Retina (tissue), 1 donor: ENCODE results near the gene GSK3A.
A peak's percentile ranks its signal among the peaks of the same experiment; 100 is the strongest.

Experiments used
- DNase-seq: peaks from one replicate; pipeline ENCODE4 v3.0.0-alpha.2; 2016

GSK3A gene

GRCh38 chr19:42280815-42281145 lies 38.4 kb upstream of the GSK3A start:
- no peak for DNase-seq

DNA sequence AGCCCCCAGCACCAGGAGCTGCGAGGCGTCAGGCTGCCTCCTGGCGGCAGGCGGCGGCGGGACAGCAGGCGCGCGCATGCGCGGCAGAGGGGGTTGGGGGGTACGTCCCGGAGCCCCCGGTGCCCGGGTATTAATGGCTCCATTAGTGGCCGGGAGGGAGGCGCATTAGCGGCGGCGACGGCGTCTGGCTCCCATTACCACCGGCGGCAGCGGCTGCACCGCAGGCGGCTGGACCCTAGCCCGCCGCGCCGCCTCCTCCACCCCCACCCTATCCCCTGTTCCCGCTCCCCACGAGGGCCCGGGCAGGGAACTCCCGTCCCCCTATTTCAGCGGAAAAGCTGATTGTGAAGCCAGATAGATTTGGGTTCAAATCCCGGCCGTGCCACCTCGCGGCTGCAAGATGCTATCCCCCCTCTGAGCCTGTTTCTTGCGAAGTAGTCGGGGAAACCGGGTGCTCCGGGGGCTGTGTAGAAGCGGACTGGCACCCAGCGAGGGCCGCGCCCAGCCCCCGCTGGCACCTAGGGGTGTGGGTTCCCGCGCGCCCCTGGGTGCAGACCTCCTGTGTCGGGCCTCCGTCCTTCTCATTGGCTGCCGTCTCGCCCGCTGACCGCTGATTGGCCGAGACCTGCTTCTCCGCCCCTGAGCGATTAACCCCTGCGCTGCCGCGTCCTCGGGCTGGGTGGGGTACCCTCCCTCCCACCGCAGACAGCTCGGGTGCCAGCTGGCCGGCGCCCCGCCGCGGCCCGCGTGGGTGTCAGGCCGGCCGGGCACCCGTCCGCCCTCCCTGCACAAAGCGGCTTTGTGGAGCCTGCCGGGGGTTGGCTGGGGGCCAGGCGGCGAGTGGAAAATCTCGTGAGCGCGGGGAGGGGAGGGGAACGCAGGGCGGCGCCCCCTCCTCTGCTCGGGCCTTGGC lies 37.8 kb upstream of the GSK3A start:
- DNase-seq = peak; percentile 95

DNA sequence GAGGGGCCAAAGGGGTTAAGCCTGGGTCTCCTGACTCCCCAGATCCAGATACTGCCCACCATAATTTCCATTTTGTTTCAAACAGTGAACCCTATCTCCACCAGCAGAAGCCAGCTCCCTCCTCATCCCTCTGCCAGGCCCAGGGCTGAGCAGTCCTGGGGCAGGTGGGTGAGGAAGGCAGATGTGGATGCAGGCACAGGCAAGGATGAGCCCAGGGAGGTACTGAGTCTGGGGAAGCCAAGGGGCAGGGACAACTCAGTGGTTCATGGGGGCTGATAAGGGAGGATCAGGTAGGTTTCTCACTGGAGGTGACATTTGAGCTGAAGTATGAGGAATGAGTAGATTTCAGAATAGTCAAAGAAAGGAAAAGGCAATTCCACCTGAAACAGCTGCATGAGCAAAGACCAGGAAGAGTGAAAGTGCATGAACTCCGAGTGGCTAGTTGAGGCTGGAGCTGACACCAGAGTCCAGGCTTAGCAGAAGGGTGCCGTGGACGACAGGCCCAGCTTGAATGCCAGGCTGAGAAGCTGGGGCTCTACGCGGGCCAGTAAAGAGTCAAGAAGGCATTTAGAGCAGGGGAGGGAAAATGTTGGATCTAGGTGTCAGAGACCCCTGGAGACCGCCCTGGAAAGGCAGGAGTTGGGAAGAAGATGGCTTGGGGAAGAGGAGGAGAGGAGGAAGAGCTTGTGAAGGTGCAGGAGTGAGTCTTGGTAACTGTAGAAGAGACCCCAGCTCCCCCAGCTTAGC lies 36.9 kb upstream of the GSK3A start:
- DNase-seq = no peak

DNA sequence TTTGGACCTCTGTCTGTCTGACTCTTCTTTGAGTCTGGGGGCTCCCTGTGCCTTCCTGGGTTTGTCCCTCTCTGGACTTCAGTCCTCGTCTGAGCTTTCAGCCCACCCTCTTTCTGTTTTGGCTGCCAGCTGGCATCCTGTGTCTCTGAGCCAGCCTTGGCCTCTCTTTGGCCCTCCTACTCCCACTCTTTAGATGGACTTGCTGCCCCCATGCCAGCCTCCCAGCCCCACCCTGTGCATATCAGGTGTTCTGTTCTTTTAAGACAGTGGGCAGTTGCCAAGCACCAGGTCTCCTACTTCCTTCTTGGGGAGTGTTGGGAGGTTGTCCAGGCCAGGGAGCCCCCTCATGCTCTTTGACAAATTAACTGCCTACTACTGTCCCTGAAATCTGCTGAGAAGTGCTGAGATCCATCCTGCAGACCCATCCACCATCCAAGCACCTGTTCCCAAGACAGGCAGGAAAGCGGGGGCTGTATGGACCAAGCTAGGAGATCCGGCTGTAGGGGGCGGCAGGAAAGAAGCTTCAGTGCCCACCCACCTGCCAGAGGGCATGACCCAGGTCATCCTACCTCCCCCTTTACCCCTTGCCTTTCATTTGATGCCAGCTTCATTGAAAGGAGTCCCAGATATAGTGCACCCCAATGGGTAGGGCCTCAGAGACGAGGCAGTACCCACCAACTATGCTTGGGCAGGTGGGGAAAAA lies 36.2 kb upstream of the GSK3A start:
- DNase-seq = no peak

GRCh38 chr19:42277821-42278451 lies 35.5 kb upstream of the GSK3A start:
- no peak for DNase-seq

GRCh38 chr19:42276821-42277220 lies 34.4 kb upstream of the GSK3A start:
- DNase-seq = no peak

- DNase-seq = no peak
Observed at GRCh38 chr19:42276284-42276683, 33.9 kb upstream of the GSK3A start.

DNA sequence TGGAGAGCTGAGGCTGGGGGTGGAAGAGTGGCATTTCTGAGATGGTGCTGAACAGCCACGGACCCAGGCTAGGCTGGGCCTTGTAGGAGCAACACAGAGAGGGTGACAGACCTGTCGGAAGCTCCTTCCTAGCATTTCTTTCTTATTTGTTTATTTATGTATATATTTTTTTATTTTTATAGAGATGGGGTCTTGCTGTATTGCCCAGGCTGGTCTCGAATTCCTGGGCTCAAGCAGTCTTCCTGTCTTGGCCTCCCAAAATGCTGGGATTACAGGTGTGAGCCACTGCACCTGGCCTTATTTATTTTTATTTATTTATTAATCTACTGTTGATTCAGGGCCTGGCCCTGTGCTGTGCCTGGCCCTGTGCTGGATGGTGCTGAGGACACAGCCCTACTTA lies 33.1 kb upstream of the GSK3A start:
- DNase-seq = no peak

GRCh38 chr19:42275103-42275502 lies 32.7 kb upstream of the GSK3A start:
- no peak for DNase-seq

DNA sequence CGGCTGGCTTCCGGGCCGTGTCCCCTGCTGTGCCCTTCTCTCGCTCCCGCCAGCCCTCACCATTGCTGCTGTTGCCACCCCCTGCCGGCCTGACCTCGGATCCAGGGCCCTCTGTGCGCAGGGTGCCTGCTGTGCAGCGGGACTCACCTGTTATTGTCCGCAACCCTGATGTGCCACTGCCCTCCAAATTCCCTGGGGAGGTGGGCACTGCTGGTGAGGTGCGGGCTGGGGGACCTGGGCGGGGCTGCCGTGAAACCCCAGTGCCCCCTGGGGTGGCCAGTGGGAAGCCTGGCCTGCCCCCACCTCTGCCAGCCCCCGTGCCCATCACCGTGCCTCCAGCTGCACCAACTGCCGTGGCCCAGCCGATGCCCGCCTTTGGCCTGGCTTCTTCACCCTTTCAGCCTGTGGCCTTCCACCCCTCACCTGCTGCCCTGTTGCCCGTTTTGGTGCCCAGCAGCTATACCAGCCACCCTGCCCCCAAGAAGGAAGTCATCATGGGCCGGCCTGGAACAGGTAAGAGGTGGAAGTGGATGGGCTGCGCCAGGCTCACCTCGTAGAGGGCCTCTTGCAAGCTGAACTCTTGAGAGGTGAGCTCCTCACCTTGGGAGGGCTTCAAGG lies 31.8 kb upstream of the GSK3A start:
- no peak for DNase-seq

- DNase-seq = no peak
Observed at GRCh38 chr19:42273407-42274064, 31.1 kb upstream of the GSK3A start.

DNA sequence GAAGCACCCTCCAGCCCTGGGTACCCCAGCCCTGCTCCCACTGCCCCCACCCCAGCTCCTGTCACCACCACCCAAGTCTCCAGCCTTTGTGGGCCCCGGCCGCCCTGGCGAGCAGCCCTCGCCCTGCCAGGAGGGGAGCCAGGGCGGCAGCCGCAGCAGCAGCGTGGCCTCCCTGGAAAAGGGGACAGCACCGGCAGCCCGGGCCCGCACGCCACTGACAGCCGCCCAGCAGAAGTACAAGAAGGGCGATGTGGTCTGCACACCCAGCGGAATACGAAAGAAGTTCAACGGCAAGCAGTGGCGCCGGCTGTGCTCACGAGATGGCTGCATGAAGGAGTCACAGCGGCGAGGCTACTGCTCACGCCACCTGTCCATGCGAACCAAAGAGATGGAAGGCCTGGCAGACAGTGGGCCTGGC lies 30.6 kb upstream of the GSK3A start:
- DNase-seq = no peak

GRCh38 chr19:42272535-42272897 lies 30.1 kb upstream of the GSK3A start:
- no peak for DNase-seq

GRCh38 chr19:42271861-42272534 lies 29.6 kb upstream of the GSK3A start:
- DNase-seq = no peak

DNA sequence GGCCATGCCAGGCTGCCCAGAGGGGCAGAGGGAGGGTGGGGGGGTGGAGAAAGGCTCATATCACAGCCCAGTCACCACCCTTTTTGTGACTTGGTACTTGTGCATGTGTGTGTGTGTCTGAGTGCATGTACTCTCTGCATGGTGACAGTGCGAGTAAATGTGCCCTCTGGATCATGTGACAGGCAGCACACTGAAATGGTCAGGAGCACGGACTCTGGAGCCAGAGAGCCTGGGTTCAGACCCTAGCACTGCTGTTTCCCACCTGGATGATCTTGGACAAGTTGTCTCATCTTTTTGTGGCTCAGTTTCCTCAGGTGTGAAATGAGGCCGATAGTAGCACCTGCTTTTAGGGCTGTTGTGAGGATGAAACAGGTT lies 28.6 kb upstream of the GSK3A start:
- DNase-seq = no peak

DNA sequence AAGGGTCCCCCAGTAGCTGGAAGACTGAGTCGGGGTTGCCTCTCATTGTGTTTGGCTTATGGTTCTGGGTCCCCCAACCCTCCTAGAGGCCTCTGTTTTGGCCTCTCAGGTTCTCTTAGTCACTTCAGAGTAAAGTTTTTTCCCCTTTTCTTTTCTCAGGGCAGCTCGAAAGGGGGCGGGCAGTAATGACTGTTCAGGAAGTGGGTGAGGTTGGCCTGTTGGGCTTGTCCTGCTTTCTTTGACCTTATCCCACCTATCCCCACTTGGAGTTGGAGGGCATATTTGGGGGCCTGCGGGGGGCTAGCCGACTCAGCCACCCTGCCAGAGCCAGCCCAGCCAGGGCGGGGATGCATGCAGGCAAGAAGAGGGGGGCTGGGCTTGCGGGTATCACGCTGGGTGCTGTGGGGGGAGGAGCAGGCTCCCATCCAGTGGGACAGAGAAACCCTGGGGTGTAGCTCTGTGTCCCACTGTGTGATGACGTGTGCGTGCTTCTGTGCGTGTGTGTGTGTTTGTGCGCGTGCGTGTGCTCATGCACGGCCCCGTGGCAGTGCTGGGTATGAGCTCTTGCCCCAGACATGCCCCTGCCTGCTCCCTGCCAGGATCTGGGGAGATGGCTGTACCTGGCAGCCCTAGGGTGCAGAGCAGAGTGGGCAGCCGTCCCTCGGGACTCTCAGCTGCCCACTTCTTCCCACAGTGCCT lies 28.1 kb upstream of the GSK3A start:
- no peak for DNase-seq

- no peak for DNase-seq
Observed at GRCh38 chr19:42269478-42270345, 27.3 kb upstream of the GSK3A start.

DNA sequence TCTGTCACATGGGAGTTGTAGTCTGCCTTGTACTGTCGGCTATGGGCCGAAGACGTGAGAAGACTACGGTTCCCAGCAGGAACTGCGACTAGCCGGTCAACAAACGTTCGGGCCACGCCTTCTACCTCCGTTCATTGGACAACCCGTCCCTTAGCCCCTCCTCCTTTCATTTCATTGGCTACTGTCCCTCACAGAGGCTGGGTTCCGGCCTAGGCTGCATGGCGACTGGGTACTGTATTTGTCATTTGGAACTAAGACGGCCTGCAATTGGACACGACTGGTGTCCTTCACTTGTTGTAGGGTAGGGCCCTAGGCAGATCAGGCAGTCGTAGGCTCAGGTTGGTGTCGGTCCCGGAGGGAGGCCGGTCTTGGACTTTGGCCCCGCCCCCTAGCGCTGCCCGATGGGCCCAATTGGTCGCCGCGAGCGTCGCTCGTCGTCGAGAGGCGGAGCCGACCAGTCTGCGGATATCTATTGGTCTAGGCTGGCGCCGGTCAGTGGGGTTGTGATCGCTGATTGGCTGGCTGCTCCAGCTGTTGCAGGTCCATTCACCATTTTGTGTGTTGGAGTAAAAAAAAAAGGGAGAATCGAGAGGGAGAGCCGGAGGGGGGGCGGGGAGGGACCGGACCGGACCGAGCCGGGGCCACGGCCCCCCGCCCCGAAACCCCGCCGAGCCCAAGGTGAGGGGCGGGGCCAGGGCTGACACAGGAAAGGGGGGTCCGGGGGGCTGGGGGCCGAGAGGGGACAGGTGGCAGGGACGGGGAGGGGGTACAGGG lies 26.5 kb upstream of the GSK3A start, which contains the start of gene CIC:
CIC (plus strand) TSS at position 549 of the 774 bp plus-strand sequence. CDS start 2,532 bp downstream, outside the sequence.
- peak; percentile 100 for DNase-seq

- DNase-seq = peak; percentile 100
Observed at GRCh38 chr19:42268142-42268703, 25.8 kb upstream of the GSK3A start.
